H1 (cell line): ENCODE measurements around the gene TCF4. TPM values are rescaled to one million over a fixed set of nuclear protein-coding genes. Genes with fewer than 3 reads are reported as not detected.

ENCODE experiments used
- CTCF ChIA-PET: fragments of 300-600 bp; sonication (Branson Sonifier 250); formaldehyde crosslinking; loops from one replicate; lab custom pipeline; 2021; ENCODE audit not compliant: partially characterized antibody; lab: Charles Lee
- POLR2A ChIA-PET: fragments of 300-600 bp; sonication (Branson Sonifier 250); formaldehyde crosslinking; loops from one replicate; lab custom pipeline; 2021; ENCODE audit warnings: inconsistent platforms; ENCODE audit not compliant: partially characterized antibody; lab: Charles Lee
- DNase-seq, 2 experiments: peaks; one replicate each; pipeline versions ENCODE4 v3.0.0 to v3.0.0-alpha.2; 2010 to 2022; ENCODE audit warnings: low spot score in 2 of 2, low read depth in 1 of 2, mixed read lengths in 1 of 2
- FAIRE-seq: peaks from 2 replicates; lab custom pipeline; 2011; peaks lifted over from hg19 to GRCh38; lab: Jason Lieb, UNC
- H2AFZ ChIP-seq: 2 replicates; pipeline ENCODE4 v1.8.1; 2012; ENCODE audit warnings: low read length, inconsistent platforms
- H2AK5ac ChIP-seq: 2 replicates; pipeline ENCODE4 v1.6.1; 2013; ENCODE audit warnings: low read depth, low read length
- H2BK120ac ChIP-seq: replicated peaks from 2 replicates; pipeline ENCODE3; 2013; ENCODE audit warnings: low read depth, low read length, inconsistent platforms
- H2BK12ac ChIP-seq: 2 replicates; pipeline ENCODE4 v1.6.1; 2013; ENCODE audit warnings: low read depth, low read length
- H2BK15ac ChIP-seq: 2 replicates; pipeline ENCODE4 v1.6.1; 2013; ENCODE audit warnings: low read length
- H2BK20ac ChIP-seq: 2 replicates; pipeline ENCODE4 v1.6.1; 2013; ENCODE audit warnings: low read length
- H2BK5ac ChIP-seq: 2 replicates; pipeline ENCODE4 v1.6.1; 2013; ENCODE audit warnings: low read depth, low read length
- H3K14ac ChIP-seq: 2 replicates; pipeline ENCODE4 v1.6.1; 2013; ENCODE audit warnings: inconsistent platforms; ENCODE audit not compliant: insufficient read length
- H3K18ac ChIP-seq: 2 replicates; pipeline ENCODE4 v1.6.1; 2013; ENCODE audit warnings: low read length; ENCODE audit errors: extremely low read depth
- H3K23ac ChIP-seq: 2 replicates; pipeline ENCODE4 v1.6.1; 2013; ENCODE audit warnings: inconsistent platforms; ENCODE audit not compliant: insufficient read length
- H3K23me2 ChIP-seq: 2 replicates; pipeline ENCODE4 v1.6.1; 2013; ENCODE audit warnings: low read depth, low read length
- H3K27ac ChIP-seq: 2 replicates; pipeline ENCODE4 v1.6.1; 2011; ENCODE audit warnings: low read depth, low read length, inconsistent platforms
- H3K27me3 ChIP-seq, 4 experiments: replicated peaks in 1 of 4; 1 replicate in 1 of 4; 2 replicates in 3 of 4; pipeline versions ENCODE4 v1.6.1 to v1.8.1; 2011 to 2013; ENCODE audit warnings: low read length in 3 of 4, mild to moderate bottlenecking in 3 of 4, inconsistent platforms in 2 of 4, mixed read lengths in 2 of 4, moderate library complexity in 1 of 4; ENCODE audit not compliant: control insufficient read depth in 3 of 4, insufficient read depth in 3 of 4; ENCODE audit errors: extremely low read depth in 1 of 4
- H3K36me3 ChIP-seq, 4 experiments: 2 replicates each; pipeline versions ENCODE4 v1.6.1 to v1.8.1; 2011 to 2013; ENCODE audit warnings: mild to moderate bottlenecking in 4 of 4, low read length in 3 of 4, moderate library complexity in 2 of 4, control low read depth in 1 of 4, inconsistent platforms in 1 of 4; ENCODE audit not compliant: insufficient read depth in 4 of 4, control insufficient read depth in 2 of 4
- H3K4ac ChIP-seq: replicated peaks from 2 replicates; pipeline ENCODE3; 2013; ENCODE audit warnings: low read length, low read depth, mixed read lengths, inconsistent platforms; ENCODE audit not compliant: insufficient read length
- H3K4me1 ChIP-seq, 4 experiments: replicated peaks in 1 of 4; 1 replicate in 1 of 4; 2 replicates in 3 of 4; pipeline versions ENCODE4 v1.6.1 to v1.8.1; 2011 to 2013; ENCODE audit warnings: low read length in 3 of 4, inconsistent platforms in 2 of 4, mixed read lengths in 1 of 4; ENCODE audit not compliant: insufficient read depth in 4 of 4, control insufficient read depth in 3 of 4
- H3K4me2 ChIP-seq, 2 experiments: 2 replicates each; pipeline versions ENCODE4 v1.6.1 to v1.8.1; 2011 to 2013; ENCODE audit warnings: low read depth in 2 of 2, low read length in 2 of 2, control low read depth in 1 of 2, inconsistent platforms in 1 of 2, mild to moderate bottlenecking in 1 of 2; ENCODE audit not compliant: insufficient read depth in 1 of 2
- H3K4me3 ChIP-seq, 4 experiments: fragments of 200-600, 300-600 bp in 1 of 4; sonication (generic), shearing (Covaris generic), sonication (Bioruptor Twin) in 1 of 4; 2 replicates each; pipeline versions ENCODE4 v1.5.1 to v1.8.1; 2011 to 2016; ENCODE audit warnings: low read length in 4 of 4, low read depth in 3 of 4, control low read depth in 2 of 4, inconsistent platforms in 2 of 4, mild to moderate bottlenecking in 2 of 4, mixed read lengths in 1 of 4, moderate library complexity in 1 of 4; ENCODE audit not compliant: insufficient read depth in 2 of 4; ENCODE audit errors: extremely low read depth in 1 of 4
- H3K56ac ChIP-seq: replicated peaks from 2 replicates; pipeline ENCODE3; 2013; ENCODE audit warnings: low read depth, mild to moderate bottlenecking, mixed read lengths, low read length, inconsistent platforms; ENCODE audit not compliant: insufficient read length
- H3K79me1 ChIP-seq: 2 replicates; pipeline ENCODE4 v1.6.1; 2013; ENCODE audit warnings: low read depth, low read length, control low read depth
- H3K79me2 ChIP-seq, 2 experiments: 2 replicates each; pipeline versions ENCODE4 v1.6.1 to v1.8.1; 2012 to 2013; ENCODE audit warnings: low read length in 2 of 2, mild to moderate bottlenecking in 2 of 2, inconsistent platforms in 1 of 2; ENCODE audit not compliant: insufficient read depth in 2 of 2, control insufficient read depth in 1 of 2
- H3K9ac ChIP-seq, 4 experiments: replicated peaks in 1 of 4; 1 replicate in 1 of 4; 2 replicates in 3 of 4; pipeline versions ENCODE4 v1.6.1 to v1.8.1; 2011 to 2013; ENCODE audit warnings: low read depth in 3 of 4, low read length in 3 of 4, control low read depth in 2 of 4, mild to moderate bottlenecking in 2 of 4, moderate library complexity in 2 of 4, inconsistent platforms in 1 of 4; ENCODE audit errors: extremely low read depth in 1 of 4
- H3K9me3 ChIP-seq, 2 experiments: 2 replicates each; pipeline versions ENCODE4 v1.6.1 to v1.8.1; 2012 to 2013; ENCODE audit warnings: mild to moderate bottlenecking in 2 of 2, moderate library complexity in 2 of 2, control low read depth in 1 of 2, inconsistent platforms in 1 of 2, low read depth in 1 of 2, low read length in 1 of 2, mixed read lengths in 1 of 2; ENCODE audit not compliant: insufficient read depth in 2 of 2
- H4K20me1 ChIP-seq, 2 experiments: replicated peaks in 1 of 2; 2 replicates each; pipeline versions ENCODE3 to v1.8.1; 2011 to 2013; ENCODE audit warnings: inconsistent platforms in 2 of 2, low read length in 2 of 2, mild to moderate bottlenecking in 1 of 2; ENCODE audit not compliant: insufficient read depth in 2 of 2, control insufficient read depth in 1 of 2
- H4K5ac ChIP-seq: 2 replicates; pipeline ENCODE4 v1.6.1; 2013; ENCODE audit warnings: low read length, low read depth, mixed read lengths, inconsistent platforms; ENCODE audit not compliant: insufficient read length
- H4K8ac ChIP-seq: 2 replicates; pipeline ENCODE4 v1.8.0; 2013; ENCODE audit warnings: mild to moderate bottlenecking, moderate library complexity, low read length, inconsistent platforms; ENCODE audit not compliant: insufficient read depth; ENCODE audit errors: extremely low read depth
- H4K91ac ChIP-seq: replicated peaks from 2 replicates; pipeline ENCODE3; 2013; ENCODE audit warnings: low read length, mixed read lengths, inconsistent platforms; ENCODE audit not compliant: insufficient read length
- KDM1A ChIP-seq: fragments of 200-600, 300-600 bp; sonication (generic); IDR thresholded peaks from 2 replicates; pipeline ENCODE4 v1.7.1; 2016; ENCODE audit warnings: mild to moderate bottlenecking, low read length, borderline replicate concordance
- NRF1 ChIP-seq: IDR thresholded peaks from 2 replicates; pipeline ENCODE4 v1.6.1; 2011; ENCODE audit warnings: mild to moderate bottlenecking, low read depth, low read length, improper control_type of control experiment
- PHF8 ChIP-seq: fragments of 200-600 bp; sonication (generic); conservative IDR thresholded peaks from 2 replicates; pipeline ENCODE4 v1.7.1; 2012; ENCODE audit warnings: low read depth, mild to moderate bottlenecking, inconsistent platforms, low read length, moderate library complexity
- POLR2A ChIP-seq, 2 experiments: IDR thresholded peaks; 1 replicate in 1 of 2; 2 replicates in 1 of 2; pipeline ENCODE4 v1.6.1; 2011; ENCODE audit warnings: low read depth in 2 of 2, low read length in 2 of 2, mild to moderate bottlenecking in 2 of 2; ENCODE audit errors: control extremely low read depth in 1 of 2
- SIRT6 ChIP-seq: IDR thresholded peaks from one replicate; pipeline ENCODE4 v1.7.1; 2012; ENCODE audit warnings: low read length, inconsistent platforms
- SP2 ChIP-seq: IDR thresholded peaks from 2 replicates; pipeline ENCODE4 v1.6.1; 2012; ENCODE audit warnings: mild to moderate bottlenecking, low read length, inconsistent platforms
- TAF1 ChIP-seq: IDR thresholded peaks from 2 replicates; pipeline ENCODE4 v1.6.1; 2011; ENCODE audit warnings: mild to moderate bottlenecking, low read depth, low read length
- TAF7 ChIP-seq: optimal IDR thresholded peaks from 2 replicates; pipeline ENCODE3; 2011; ENCODE audit warnings: low read depth, mild to moderate bottlenecking, inconsistent platforms, low read length, moderate library complexity, borderline replicate concordance
- TEAD4 ChIP-seq: IDR thresholded peaks from 2 replicates; pipeline ENCODE4 v1.6.1; 2012; ENCODE audit warnings: low read depth, low read length, inconsistent platforms, mixed read lengths
- WGBS, 2 experiments: shearing (Covaris generic) in 1 of 2; methylation state at CpG; one replicate each; pipeline versions ENCODE4 v1.1.6 to v1.1.7; 2013 to 2015; ENCODE audit warnings: low lambda C conversion rate in 2 of 2, mixed read lengths in 2 of 2, inconsistent platforms in 1 of 2, low coverage in 1 of 2, missing lambda C conversion rate in 1 of 2; ENCODE audit not compliant: insufficient replicate concordance in 2 of 2, insufficient coverage in 1 of 2, insufficient read length in 1 of 2; ENCODE audit errors: extremely low coverage in 1 of 2, missing lambda C conversion rate in 1 of 2; 5-methylcytosine and 5-hydroxymethylcytosine counted together
- polyA plus RNA-seq, 7 experiments: library from polyadenylated mRNA; depleted of rRNA in 3 of 7; stranded (reverse) in 5 of 7; unstranded in 2 of 7; fragments of >200 nt in 5 of 7; fragments of 200-250 nt in 2 of 7; gene quantifications; 1 replicate in 5 of 7; 2 replicates in 1 of 7; 4 replicates in 1 of 7; pipeline versions ENCODE4 v1.2.1 to v1.2.3, GENCODE V29; 2011 to 2013; ENCODE audit warnings: missing spikeins in 2 of 7, mixed read lengths in 2 of 7
- total RNA-seq: library from RNA; stranded (reverse); fragmentation: NEBNext Ultra II Directional; extraction: Animal tissue kit (Norgen Biotek cat#: 25700); gene quantifications from 2 replicates; pipeline ENCODE4 v1.2.1, GENCODE V29; 2021

The TCF4 gene
- total and polyA plus RNA-seq, 2 of the 8 experiments (the other 6 are each of a cell fraction or from before 2014, with no cell fraction given): 59.3 to 118 TPM

GRCh38 chr18:55283309-55283708, 304.7 kb downstream of the TCF4 start:
- no peak for FAIRE-seq
- H3K27ac ChIP-seq: no peak overlapping the region
- H2BK12ac ChIP-seq: no peak overlapping the region
- H3K56ac ChIP-seq: no peak overlapping the region
- peaks cover 5% of the 10 kb centered on the region for H3K79me1 ChIP-seq
- no peak overlapping the region for H4K8ac ChIP-seq
- H3K9ac ChIP-seq: no peak overlapping the region
- ChIA-PET POLR2A (no interaction called here), CTCF (no interaction called here)
- H3K36me3 ChIP-seq: no peaks in the 10 kb centered on the region; a peak in 1 of 8 replicates
- no peak overlapping the region for H3K4ac ChIP-seq
- peaks cover 0 to 44% of the 10 kb centered on the region in 2 experiments; a peak in 2 of 4 replicates for H3K79me2 ChIP-seq
- no peak overlapping the region for H2BK120ac ChIP-seq
- H3K23me2 ChIP-seq: no peaks in the 10 kb centered on the region
- H2AFZ ChIP-seq: no peak overlapping the region
- no peaks in the 10 kb centered on the region for H3K27me3 ChIP-seq
- no peak overlapping the region for H4K91ac ChIP-seq
- H4K20me1 ChIP-seq: peaks cover 0 to 2% of the 10 kb centered on the region in 2 experiments
- H3K23ac ChIP-seq: no peak overlapping the region
- no peak for DNase-seq
- no peak overlapping the region for H3K18ac ChIP-seq
- no peak overlapping the region for H3K14ac ChIP-seq
- H2AK5ac ChIP-seq: no peak overlapping the region
- no peak overlapping the region for H2BK20ac ChIP-seq
- H3K4me3 ChIP-seq: no peak overlapping the region
- no peak overlapping the region for H4K5ac ChIP-seq
- H2BK15ac ChIP-seq: no peak overlapping the region
- H3K4me2 ChIP-seq: no peak overlapping the region
- no peaks in the 10 kb centered on the region for H3K9me3 ChIP-seq
- TF ChIP-seq TAF1 (no peak), NRF1 (no peak), SP2 (no peak), KDM1A (no peak), TEAD4 (no peak), SIRT6 (no peak), PHF8 (no peak), TAF7 (no peak), POLR2A (IDR thresholded peaks at IDR 0.05; ENCODE audit: control extremely low read depth in 1 of 2, low read depth in 2 of 2, low read length in 2 of 2) (no peak)
- H3K4me1 ChIP-seq: peaks cover 0 to 5% (median 4%) of the 10 kb centered on the region in 4 experiments; a peak in 4 of 7 replicates
- whole genome bisulfite sequencing, 2 experiments: 88% methylated on average over 3 of the region's 3 CpGs; no CpG with 5 or more reads in 1 of the 2 experiments
- no peak overlapping the region for H2BK5ac ChIP-seq
